HG03175 (cell line): ENCODE data around the gene ARHGAP30.
A peak's percentile ranks its signal among the peaks of the same experiment; 100 is the strongest.
"Not testable (repeated sequence)": the region's sequence is repeated elsewhere in the genome, so short reads cannot be mapped to it uniquely, and the experiment has no call there.

Source experiments
- ATAC-seq: cut with Tn5 transposase; IDR thresholded peaks from one replicate; pipeline ENCODE4 v1.9.1; 2021; ENCODE audit warnings: mild to moderate bottlenecking, moderate library complexity; ENCODE audit not compliant: unreplicated experiment

Gene ARHGAP30

GRCh38 chr1:161069731-161070270 lies at the start of gene ARHGAP30:
ARHGAP30 (minus strand) TSS chr1:161069891; CDS start chr1:161069624, 267 bp downstream.
- peak; percentile 90 for ATAC-seq

- ATAC-seq = peak; percentile 84
Observed at GRCh38 chr1:161117759-161118581, 48.3 kb upstream of the ARHGAP30 start, which contains the start of the genes NIT1 and PFDN2. NIT1 (plus strand) TSS chr1:161118105; CDS start chr1:161118177, 72 bp downstream. PFDN2 (minus strand) TSS chr1:161118037; CDS start chr1:161118026, 11 bp downstream.

DNA sequence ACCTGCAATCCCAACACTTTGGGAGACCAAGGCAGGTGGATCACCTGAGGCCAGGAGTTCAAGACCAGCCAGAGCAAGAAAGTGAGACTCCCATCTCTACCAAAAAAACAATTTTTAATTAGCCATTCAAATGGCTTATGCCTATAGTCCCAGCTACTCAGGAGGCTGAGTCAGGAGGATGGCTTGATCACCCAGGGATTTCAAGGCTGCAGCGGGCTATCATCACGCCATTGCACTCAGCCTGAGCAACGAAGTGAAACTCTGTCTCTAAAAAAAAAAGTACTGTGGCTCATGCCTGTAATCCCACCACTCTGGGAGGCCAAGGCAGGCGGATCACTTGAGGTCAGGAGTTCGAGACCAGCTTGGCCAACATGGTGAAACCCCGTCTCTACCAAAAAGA lies 46.3 kb upstream of the ARHGAP30 start:
- not testable (repeated sequence) for ATAC-seq

GRCh38 chr1:161115132-161115711 lies 45.5 kb upstream of the ARHGAP30 start:
- no peak for ATAC-seq

- no peak for ATAC-seq
Observed at GRCh38 chr1:161114556-161114955, 44.9 kb upstream of the ARHGAP30 start.

DNA sequence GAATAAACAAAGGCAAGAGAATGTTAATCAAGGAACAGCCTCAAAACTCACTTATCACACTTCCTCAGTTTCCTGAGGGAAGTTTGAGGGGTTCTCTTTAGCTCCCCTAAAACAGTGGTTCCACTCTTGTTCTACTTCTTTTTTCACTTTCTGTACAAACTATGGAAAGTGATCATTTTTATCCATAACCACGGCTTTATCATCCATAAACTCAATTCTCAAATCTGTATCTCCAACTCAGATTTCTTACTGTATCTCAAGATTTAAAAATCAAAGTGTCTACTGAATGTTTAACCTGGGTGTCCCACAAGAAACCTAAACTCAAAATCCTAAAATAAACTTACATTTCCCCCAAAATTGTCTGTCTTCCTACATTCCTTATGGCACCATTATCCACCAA lies 44.2 kb upstream of the ARHGAP30 start:
- no peak for ATAC-seq

GRCh38 chr1:161111527-161111926 lies 41.8 kb upstream of the ARHGAP30 start:
- ATAC-seq = no peak

GRCh38 chr1:161111117-161111516 lies 41.4 kb upstream of the ARHGAP30 start:
- ATAC-seq = no peak

- no peak for ATAC-seq
Observed at GRCh38 chr1:161106431-161106830, 36.7 kb upstream of the ARHGAP30 start.

GRCh38 chr1:161100556-161100955 lies 30.9 kb upstream of the ARHGAP30 start:
- no peak for ATAC-seq

- no peak for ATAC-seq
Observed at GRCh38 chr1:161099090-161099802, 29.6 kb upstream of the ARHGAP30 start.

GRCh38 chr1:161098210-161099068 lies 28.7 kb upstream of the ARHGAP30 start, which contains the start of gene KLHDC9:
KLHDC9 (plus strand) TSS chr1:161098361; CDS start chr1:161098536, 175 bp downstream.
- peak; percentile 74 for ATAC-seq

DNA sequence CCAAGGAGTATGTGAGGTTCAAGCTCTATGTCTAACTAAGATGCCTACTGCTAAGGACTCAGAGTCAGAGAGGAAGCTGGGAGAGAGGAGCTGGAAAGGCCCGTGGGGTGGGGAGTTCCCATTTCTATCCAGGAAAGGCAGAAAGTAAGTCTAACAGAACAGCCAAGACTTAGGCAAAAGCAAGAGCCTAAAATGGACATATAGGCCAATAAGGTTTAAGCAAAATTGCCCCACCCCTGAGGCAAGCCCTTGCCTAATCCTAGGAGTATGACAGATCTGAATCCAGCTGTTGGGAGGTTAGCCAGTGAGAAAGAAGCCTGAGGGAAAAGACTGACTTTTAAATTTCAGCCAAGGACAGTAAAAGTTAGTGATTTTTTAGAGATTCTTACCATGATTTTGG lies 26.8 kb upstream of the ARHGAP30 start:
- no peak for ATAC-seq

DNA sequence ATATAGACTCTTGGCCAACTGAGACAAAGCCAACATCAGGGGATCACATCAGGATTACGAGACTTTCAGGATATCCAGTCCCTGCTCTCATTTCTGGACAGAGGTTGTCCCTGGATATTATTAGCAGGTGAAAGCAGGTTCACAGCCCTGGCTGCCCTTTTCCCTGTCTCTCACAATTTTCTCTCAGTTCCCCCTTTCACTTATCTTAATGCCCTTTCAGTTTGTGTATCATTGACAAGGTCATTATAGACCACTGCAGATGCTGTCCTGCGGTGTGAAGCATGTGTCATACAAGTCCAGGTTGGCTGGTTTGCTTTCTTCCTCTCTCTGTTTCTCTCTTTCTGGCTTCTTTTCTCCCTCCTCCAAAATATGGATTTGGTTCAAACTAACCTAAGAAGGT lies 26.3 kb upstream of the ARHGAP30 start:
- peak; percentile 45 for ATAC-seq

- no peak for ATAC-seq
Observed at GRCh38 chr1:161095230-161095629, 25.5 kb upstream of the ARHGAP30 start.

- ATAC-seq = no peak
Observed at GRCh38 chr1:161094481-161094880, 24.8 kb upstream of the ARHGAP30 start.

DNA sequence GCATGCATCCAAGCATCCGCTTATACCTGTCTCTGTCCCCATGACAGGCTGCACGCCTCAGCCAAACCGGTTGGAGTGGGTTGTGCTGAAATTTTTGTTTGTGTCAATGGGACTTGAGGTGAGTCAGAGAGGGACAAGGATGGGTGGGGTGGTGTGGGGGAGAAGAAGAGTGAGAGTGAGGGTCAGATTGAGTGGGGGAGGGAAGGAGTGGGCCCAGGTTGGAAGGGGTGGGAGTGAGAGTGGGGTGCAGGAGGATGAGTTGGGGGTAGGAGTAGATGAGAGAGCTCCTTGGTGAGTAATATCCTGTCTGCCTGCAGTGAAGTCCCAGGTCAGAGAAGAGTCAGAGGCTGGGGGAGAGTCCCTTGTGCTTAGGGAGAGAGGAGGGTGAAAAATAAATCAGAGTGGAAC lies 22.9 kb upstream of the ARHGAP30 start:
- no peak for ATAC-seq

GRCh38 chr1:161091796-161092507 lies 22.3 kb upstream of the ARHGAP30 start:
- no peak for ATAC-seq

- no peak for ATAC-seq
Observed at GRCh38 chr1:161091093-161091492, 21.4 kb upstream of the ARHGAP30 start.

DNA sequence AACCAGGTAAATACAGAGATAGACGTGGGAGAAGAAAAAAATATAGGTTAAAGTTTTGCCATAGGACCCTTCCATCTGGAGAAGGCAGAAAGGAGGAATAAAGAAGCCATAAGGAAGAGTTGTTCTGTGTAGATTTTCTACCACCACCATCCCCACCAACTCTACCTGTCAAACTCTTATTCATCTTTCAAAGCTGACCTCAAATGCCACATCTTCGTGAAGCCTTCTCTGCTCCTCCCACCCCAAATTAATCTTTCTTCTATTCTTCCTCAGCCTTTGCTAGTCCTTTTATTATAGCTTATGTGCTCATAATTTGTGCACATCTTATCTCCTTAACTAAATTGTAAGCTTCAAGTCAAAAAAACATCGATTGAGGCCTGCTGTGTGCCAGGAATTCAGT lies 20.9 kb upstream of the ARHGAP30 start:
- ATAC-seq = no peak
